DMS79 (cell line): ENCODE measurements around the gene WWC1.

Source experiments
- DNase-seq: peaks from one replicate; lab custom pipeline; 2025; lab: John Stamatoyannopoulos, UW

The WWC1 gene

GRCh38 chr5:168494057-168494555 is 202.7 kb downstream of the WWC1 start:
- DNase-seq = no peak

- DNase-seq = no peak
Observed at GRCh38 chr5:168502563-168503237, 211.3 kb downstream of the WWC1 start.

DNA sequence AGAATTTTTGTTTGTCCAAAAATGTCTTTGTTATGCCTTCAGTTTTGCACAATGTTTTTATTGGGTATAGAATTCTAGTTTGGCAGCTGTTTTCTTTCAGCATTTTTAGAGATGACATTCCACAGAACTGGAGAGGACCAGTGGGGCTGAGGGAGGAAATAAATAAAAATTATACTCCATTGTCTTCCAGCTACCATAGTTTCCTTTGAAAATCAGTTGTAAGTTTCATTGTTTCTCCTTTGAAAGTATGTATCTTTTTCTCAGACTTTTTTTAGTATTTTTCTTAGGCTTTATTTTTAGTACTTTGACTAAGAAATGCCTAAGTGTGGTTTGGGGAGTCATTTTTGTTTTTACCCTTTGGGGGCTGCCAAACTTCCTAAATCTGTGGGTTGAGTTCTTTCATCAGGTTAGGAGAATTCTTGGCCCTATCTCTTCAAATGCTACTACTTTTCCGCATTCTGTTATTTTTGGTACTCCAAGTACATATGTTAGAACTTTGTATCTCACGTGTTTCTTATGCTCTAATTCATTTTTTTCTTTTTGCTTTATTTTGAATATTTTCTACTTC is 222.5 kb downstream of the WWC1 start:
- no peak for DNase-seq
